GM15510 (cell line): Measurements from ENCODE around the gene EVC2.

Source experiments
- POLR2A ChIP-seq: IDR thresholded peaks from 3 replicates; pipeline ENCODE4 v1.6.1; 2011; ENCODE audit warnings: borderline replicate concordance; ENCODE audit not compliant: insufficient read length; ENCODE audit errors: extremely low read depth

The EVC2 gene

DNA sequence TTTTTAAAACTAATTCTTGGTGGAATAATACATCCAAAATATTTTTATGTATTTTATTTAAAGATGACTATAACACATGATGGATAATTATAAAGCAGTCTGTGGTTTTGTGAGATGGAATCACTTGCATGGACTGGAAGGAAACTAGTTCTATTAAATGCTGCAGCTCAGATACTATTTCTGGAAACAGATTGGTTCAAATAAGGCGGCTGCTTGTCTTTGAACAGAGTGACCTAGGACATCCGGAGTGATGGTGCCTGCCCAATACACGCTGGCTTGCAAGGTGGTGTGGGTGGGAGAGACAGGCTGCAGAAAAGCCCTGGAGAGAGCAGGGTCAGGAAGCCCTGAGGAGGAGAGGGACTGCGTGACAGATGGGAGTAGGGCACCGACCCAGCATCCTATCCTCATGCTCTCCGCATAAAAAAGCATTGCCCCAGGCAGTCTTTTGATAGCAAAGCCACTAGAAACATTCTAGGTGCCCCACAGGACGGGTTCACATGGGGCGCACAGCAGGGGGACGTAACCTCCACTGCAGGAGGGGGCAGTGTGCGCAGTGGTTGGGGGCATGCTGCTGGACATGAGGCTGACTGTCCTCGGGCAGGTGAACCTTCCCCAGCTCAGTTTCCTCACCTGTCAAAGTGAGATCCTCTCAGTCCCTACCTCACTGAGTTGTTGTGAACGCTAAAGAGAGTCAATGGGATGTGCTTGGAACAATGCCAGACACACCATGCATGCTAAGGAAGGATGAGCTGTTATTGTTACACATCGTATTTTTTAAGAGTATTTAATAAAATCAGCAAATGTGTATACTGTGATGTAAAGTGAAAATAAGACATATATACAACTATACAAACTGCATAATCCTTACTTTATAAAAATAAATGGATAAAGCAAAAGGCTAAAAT, 71.3 kb downstream of the EVC2 start:
- no peak for TF ChIP-seq POLR2A

DNA sequence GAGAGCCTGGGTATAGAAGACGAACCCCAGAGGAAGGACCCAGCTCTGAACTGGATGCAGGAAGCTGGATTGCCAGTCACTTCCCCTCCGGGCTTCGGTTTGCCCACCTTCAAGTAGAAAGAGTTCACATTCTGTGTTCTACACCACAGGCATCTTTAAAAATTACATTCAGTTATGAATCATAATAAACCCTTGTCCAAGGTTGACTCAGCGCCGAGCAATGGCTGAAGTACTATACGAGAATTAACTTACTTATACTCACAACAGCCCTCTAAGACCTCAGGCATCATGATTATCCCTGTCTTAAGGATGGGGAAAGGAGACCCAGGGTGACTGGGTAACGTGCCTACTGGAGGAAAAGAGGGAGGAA, 72.5 kb downstream of the EVC2 start:
- no peak for TF ChIP-seq POLR2A

DNA sequence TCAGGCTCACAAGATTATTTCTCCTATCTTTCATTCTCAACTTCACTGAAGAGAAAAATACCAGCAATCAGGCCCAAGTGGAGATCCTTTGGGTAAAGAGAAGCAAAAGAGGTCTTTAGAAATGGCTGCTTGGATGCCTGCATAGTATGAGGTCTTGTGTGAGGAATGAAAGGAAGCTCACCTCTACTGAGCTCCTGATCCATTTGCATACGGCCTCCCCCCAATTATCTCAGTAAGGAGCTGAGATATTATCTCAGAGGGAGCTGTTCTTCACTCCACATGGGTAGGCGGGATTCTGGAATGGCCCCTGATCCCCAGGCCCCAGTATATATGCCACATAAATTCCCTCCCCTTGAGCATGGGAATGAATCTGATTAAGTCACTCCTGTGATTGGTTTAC, 75.8 kb downstream of the EVC2 start:
- no peak for TF ChIP-seq POLR2A

DNA sequence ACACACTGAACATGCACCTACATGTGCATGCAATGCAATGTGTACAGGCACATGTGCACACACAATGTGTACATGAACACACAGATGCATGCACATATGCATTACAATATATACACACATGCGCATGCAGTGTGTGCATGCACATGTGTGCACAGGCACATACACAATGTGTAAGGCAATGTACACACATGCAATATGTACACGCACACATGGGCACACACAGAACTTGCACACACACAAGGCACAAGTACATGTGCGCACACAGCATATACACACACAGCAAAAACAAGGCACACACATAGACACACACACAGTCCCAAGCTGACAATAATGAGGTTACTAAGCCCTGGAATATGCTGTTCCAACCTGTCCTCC, 76.3 kb downstream of the EVC2 start:
- TF ChIP-seq POLR2A = no peak

DNA sequence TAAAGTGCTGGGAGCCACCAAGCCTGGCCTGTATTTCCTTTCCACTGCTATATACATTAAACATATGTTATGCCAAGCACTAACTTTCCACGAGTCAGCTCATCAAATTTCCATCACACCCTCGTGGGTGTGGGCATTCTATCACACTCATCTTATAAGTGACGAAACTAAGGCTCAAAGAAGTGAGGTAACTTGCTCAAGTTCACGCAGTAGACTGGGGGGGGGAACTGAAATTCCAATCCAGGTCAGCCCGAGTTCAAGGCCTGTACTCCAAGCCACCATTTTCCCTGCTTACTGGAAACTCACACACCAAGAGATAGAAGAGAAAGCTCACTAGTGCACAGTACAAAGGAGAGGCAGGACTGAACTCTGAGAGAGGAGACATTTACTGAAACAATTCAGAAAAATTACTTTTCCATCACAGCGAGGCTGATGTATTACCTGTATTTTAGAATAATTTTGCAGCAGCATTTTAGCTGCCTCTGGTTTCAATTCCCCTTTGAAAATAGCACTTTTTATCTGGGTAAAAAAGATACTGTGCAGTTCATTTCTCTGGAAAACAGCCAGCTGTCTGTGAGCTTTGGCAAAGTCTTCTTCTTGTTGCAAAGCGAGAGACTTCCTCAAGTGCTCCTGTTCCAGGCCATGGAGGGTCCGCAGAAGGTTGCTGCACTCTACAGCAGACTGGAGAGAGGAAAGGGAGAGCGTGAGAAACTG, 76.8 kb downstream of the EVC2 start:
- TF ChIP-seq POLR2A = no peak

DNA sequence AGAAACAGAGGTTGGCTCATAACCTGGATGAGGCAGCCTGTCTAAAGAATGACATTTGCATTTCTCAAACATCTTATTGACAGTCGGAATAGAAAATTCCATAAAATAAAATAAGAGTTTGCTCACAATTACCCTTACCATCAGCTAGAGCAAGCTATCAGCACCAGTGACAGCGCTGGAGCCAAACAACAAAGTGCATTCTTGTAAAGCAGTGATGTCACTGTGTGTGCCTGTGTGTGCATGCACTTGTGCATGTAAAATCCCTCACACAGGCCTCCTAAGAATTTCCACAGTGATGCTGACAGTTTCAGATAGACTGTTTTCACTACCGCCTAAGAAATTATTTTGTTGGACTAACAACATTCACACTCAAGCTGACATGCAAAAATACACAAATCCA, 77.6 kb downstream of the EVC2 start:
- TF ChIP-seq POLR2A = no peak

DNA sequence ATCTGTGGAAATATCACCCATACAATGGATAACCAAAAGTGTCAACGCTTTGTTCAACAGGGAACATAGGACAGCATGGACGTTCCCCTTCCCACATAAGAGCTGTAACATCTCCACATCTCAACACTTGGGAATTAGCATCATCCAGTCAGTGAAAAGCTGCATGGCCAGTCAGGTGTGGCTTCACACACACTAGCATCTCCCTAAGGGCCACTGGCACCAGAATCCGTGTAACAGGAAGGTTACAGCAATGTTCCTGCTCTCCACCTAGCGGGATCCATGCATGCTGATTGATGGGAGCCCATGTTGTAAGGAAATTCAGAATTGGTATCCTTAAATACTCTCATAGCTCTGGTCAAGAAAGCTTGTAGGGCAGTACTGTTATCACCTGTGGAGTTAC, 78.8 kb downstream of the EVC2 start:
- TF ChIP-seq POLR2A = no peak

DNA sequence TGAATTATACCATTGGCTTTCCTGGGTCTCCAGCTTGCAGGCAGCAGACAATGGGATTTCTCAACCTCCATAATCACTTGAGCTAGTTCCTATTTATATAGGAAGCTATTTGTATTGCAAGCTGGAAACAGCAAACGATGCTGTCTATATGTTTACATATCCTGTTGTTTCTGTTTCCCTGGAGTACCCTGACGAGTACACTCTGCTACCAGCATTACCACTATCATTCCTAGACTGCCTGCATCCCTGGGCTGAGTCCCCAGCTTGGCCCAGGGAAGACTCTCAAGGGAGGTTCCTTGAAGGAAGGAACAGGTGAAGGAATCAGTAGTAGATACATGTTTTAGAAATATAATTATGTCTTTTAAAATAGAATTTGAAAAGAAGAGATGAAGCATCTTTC, 81.4 kb downstream of the EVC2 start:
- no peak for TF ChIP-seq POLR2A

DNA sequence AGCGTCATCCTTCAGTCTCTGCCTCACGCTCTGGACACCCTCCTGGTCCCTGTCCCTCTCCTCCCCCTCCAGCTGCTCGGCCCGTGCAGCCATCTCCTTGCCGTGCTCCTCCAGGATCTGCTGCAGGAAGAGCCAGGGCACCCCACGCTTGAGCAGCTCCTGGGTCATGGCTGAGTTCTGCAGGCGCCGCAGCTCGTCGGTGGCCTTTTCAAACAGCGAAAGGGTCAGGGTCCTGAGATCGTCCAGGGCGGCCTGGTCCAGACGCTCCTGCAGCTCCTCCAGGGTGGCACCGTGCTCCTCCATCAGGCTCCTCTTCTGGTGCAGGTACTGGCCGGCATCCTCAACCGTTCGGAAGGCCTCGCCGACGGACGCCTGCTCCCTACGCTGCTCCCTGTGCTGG, 85.8 kb downstream of the EVC2 start:
- TF ChIP-seq POLR2A = no peak

DNA sequence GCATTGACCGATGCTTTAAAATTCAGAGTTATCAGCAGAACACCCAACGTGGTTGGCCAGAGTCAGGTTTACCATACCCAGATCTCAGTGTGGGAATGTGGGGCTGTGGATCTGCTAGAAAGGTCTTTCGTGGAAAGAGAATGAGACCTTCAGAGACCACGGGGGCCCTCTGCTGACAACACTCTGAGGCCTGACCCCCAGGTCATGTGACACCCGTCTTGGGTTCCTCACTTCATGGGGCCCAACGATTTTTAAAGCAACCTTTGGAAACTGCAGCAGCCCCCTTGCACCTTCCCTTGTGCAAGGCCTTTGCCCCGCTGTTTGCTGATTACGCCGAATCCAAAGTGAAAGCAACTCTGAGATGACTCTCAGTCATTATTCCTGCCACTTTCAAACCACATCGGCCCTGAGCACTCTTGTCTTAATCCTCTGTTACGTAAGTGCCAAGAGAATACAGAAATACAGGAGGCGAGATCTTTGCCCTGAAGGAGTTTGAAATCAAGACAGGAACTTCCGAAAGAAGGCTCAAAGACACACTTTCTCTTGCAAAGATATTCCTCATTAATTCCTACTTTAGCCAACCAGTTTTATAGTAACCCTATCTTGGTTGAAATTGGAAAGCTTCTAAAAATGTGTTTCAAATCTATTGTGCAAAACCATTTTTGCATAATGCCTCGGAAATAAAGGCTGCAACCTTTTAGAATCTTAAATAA, 88.3 kb downstream of the EVC2 start:
- TF ChIP-seq POLR2A = no peak

DNA sequence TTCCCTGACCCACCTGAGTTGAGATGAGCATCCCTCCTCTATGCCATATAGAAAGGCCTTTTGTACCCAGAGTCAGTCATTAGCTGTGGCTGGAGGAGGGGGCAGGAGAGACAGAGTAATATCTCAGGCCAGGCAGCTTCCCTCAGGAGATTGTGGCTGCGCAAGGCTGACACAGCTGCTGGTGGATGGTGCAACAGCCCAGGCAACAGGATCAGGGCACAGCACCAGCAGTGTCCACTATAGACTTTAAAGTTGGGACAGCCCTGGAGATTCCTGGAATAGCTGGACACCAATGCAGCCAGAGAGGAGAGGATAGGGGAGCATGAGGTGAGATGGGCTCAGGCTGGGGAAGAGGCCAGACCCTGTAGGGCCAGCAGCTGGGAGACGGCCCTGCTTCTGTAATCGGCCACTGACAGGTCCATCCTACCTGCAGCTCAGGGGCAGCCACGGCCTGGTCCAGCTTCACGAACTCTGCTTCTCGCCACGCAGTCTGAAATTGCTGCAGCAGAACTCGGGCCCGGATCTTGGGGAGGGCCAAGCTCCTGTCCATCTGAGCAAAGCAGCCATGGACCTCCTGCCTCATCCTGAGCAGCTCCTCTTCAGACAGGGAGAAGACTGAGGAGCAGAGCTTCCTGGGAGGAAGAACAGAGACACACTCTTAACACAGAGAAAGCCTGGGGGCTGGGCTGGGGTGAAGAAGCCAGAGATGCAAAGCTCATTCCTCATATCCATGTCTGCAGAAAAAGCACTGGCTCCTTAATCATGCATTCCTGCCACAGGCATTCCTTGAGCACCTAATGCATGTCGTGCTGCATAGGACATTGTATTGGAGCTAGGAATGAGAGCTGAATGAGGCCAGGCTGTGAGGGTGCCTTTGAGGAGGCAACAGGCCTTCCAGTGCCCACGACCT, 90.1 kb downstream of the EVC2 start:
- TF ChIP-seq POLR2A = no peak

DNA sequence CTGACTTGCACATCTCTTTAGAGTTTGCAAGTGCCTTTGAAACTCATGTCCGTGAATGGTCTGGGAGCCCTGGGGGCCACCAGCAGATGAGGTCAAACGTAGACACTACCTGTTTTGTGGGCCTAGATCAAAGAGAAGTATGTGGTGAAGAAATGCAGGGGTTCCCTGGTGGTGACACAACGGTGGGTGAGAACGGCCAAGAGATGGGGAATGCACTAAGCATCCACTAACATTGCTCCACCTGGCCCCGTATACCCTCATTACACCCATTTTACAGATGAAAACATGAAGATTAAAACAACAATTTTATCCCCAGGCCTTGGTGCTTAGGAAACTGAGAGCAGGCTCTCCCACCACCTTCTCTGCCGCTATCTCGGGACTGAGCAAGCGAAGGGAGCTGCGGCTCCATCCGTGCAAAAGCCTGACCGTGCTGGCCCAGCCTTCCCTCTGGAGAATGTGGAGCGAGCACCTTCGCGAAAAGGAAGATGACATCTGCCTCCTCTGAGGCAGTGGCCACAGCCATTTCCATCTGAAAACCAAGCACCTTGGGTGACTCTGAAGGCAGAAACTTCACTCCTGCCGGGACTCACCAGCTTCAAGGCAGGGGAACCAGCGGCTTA, 91.9 kb downstream of the EVC2 start:
- no peak for TF ChIP-seq POLR2A

DNA sequence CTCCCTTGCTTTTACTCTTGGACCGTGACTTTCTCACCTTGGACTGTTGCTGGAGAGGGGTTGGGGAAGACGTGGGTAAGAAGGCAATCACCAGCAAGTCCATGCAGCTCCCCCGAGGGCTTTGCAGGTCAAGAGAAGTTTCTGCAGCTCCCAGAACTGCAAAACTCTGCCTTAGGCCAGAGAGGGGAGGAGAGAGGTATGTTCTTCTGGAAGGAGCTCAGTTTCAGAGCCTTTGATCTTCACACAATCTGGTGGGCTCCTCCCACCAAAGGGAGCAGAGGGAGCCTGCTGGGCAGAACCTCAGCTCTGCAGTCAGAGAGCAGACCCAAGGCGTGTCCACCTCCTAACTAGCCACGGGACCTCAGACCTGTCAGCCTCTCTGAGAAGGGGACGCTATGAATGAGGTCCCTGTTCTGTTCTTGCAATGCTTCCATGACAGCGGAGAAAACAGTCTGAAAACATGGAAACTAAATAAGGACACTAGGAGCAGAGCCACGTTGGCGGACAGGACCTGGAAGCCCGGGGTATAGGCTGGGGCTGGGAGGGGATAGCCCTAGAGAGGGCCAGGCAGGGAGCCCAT, 92.8 kb downstream of the EVC2 start:
- TF ChIP-seq POLR2A = no peak

DNA sequence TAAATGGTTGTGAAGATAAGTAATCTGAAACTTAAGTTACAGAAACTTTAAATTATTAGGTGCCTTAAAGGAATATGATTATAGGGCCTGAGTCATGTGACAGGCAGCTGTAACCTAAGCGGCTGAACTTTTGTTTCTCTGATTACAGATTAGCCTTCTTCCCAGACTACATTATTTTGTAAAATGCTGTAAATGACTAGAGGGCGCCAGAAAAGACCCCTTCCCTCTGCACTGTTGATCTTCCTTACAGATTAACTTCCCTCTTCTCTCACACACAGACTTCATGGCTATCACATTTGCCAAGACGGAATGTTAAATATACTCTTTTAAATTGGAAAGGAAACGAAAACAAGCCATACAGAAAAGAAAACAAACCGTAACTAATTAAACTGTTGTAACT, 96.6 kb downstream of the EVC2 start:
- no peak for TF ChIP-seq POLR2A
